DMS 273 treated with DMSO at 0.1 percent for 48 hours (cell line): ENCODE measurements around the gene HTRA3.
"Not testable (repeated sequence)": the region's sequence is repeated elsewhere in the genome, so short reads cannot be mapped to it uniquely, and the experiment has no call there.

Source experiments
- DNase-seq: peaks from one replicate; lab custom pipeline; 2025; lab: John Stamatoyannopoulos, UW

HTRA3 gene

DNA sequence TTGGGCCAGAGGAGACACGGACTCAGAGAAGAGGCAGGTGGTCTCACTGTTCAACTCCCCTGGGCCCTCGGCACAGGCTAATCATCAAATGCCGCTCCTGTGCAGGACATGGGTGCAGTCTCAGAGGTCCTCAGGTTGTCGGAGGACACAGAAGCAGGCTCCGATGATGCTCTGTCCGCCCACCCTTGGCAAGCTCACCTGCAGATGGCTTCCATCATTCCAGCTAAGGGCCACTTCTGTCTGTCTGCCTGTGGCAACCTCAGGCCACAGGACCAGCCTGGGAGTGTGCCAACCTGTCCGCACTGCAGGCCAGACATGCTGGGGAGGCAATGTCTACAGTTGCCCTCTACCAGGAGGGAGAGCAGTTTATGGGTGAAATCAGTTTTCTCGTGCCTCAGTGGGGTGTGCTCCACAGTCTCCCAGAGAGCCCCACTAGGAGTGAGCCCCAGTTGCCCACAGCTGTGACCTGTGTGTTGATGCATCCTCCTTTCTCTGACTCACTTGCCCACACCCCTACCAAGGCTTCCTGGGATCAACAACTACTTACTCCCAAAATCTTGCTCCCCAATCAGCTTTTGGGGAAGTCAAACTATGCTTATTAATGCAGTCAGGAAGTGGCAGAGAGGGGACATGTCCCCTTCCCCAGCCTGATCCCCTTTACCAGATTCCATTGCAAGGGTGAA lies 55.9 kb downstream of the HTRA3 start:
- DNase-seq, result no peak

- no peak for DNase-seq
These were observed 56.7 kb downstream of the HTRA3 start for GRCh38 chr4:8326206-8326605.

GRCh38 chr4:8328456-8328855 lies 58.9 kb downstream of the HTRA3 start:
- DNase-seq, result no peak

DNA sequence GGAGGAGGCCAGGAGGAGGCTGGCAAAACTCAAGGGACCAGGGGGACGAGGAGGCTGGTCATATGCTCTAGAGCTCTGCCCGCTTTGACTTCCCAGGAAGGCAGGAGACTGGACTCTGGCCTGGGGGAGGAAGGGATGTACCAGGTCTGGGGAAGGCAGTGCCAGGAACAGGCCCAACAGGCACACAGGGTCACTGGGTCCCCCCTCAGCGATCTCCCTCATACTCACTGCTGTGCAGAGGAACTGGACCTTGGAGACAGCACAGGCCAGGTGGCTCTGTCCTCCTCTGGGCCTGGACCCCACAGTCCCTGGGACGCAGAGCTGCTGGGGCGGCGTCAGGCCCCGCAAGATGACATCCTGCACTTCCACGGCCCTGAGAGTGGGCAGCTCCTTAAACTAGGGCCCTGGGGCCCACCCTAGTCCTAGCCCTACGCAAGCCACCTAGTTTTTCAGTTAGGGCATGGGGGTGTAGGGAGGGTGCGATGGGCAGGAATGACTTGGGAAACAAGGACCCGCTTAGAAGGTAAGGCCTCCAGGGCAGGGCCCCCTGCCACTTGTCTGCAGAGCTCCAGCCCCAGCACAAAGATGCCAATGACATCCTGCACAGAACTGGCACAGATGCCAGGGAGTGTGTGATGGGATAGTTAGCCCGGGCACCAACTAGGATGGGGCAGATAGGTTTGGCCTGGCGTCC lies 59.5 kb downstream of the HTRA3 start:
- no peak for DNase-seq

- no peak for DNase-seq
These were observed 60.0 kb downstream of the HTRA3 start for GRCh38 chr4:8329560-8329858.

GRCh38 chr4:8329859-8330761 lies 60.6 kb downstream of the HTRA3 start:
- no peak for DNase-seq

DNA sequence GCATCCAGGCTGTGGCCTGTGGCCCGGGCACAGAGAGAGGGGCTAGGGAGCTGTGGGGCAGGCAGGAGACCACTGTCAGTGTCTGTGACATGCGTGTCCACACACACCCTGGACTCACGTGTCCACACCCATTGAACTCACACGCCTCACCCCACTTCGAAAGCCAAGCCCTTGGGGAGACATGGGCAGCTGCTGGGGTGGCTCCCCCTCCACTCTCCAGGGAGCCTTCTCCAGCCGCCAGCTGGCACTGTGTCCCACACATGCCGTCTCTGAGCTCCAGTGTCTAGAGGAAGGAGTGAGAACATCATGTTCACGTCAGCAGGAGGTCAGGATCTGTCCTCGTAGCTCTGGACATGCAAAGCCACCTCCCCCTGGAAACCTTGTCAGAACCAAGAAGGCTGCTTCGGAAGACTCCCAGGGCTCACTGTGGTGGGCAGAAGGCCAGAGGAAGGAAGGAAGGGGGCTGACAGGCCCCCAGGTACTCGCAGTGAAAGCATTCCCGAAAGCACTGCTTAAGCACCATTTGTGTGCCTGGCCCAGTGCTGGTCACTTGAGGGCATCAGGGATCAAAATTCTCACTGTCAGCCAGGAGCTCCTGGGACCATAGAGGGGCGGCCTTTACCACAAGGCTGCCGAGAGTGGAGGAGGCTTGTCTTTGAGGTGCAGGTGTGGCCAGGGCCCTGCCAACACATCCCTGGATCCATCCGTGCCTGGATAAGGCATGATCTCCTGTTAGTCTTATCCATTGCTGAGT lies 61.4 kb downstream of the HTRA3 start:
- DNase-seq, result no peak

DNA sequence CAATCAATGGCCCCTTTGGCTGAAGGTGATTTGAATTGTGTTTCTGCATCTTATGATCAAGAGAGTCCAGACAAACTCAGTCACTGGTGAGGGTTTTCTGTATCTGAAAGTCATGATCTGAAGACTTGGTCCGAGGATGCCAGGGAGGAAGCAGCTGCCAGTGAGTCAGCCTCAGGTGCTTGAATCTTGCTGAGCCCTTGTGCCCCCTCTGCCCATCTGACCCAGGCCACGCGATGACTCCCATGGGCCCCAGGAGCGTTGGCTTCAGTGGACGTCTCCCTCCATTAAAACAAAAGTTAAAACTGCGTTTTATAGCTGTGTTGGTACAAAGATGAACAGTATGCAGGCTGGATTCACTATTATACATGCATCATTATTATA lies 62.0 kb downstream of the HTRA3 start:
- no peak for DNase-seq

GRCh38 chr4:8332038-8332857 lies 62.7 kb downstream of the HTRA3 start:
- DNase-seq, result no peak

DNA sequence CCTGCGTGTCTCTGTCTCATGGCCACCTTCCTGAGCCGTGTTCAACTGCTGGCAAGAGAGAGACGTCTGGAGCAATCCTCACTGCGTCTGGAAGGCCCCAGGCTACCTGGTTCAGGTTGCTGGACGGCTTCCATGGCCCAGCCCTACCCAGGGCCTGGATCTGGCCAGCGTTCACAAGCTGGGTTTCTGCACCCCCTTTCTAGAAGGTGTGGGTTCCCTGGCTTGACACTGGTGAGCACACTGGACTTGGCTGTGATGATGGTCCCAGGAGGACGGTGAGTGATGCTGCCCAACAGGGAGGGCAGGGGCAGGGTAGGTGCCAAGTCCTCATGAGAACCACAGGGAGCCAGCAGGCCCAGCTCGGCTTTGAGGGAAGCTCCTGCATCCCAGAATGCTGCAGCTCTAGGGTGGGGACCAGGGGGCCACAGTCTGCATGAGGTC lies 63.4 kb downstream of the HTRA3 start:
- DNase-seq, result no peak

GRCh38 chr4:8333726-8334460 lies 64.3 kb downstream of the HTRA3 start:
- no peak for DNase-seq

DNA sequence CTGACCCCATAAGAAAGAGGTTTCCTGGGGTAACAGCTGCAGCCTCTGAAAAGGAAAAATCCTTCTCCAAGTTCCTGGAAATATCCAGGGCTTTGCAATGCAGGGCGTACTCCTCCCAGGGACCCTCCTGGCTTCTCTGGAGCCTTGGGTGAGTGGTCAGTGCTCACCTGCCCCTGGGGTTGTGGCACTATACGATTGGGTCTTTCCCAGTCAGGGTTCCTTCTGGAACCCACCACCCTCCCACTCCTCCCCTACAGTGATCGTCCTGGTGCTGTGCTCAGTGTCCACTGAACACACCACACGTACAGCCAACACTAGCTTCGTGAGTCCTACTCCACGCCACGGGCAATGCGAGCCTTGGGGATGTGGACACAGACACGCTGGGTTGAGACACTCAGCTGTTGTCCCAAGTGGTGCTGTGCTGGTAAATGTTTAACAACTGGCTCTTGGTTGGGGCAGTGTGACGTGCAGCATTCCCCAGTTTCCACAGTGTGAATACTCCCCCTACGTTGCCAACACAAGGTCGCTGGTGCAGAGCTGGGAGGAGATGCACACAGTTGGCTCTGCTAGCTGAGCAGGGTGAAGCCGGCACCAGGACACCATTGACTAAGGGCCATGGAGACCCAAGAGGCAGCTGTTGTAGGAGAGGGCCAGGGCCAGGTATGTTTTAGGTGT lies 65.4 kb downstream of the HTRA3 start:
- DNase-seq, result no peak

GRCh38 chr4:8335848-8336247 lies 66.3 kb downstream of the HTRA3 start:
- DNase-seq, result no peak

- DNase-seq, result no peak
These were observed 67.0 kb downstream of the HTRA3 start for GRCh38 chr4:8336412-8337075.

DNA sequence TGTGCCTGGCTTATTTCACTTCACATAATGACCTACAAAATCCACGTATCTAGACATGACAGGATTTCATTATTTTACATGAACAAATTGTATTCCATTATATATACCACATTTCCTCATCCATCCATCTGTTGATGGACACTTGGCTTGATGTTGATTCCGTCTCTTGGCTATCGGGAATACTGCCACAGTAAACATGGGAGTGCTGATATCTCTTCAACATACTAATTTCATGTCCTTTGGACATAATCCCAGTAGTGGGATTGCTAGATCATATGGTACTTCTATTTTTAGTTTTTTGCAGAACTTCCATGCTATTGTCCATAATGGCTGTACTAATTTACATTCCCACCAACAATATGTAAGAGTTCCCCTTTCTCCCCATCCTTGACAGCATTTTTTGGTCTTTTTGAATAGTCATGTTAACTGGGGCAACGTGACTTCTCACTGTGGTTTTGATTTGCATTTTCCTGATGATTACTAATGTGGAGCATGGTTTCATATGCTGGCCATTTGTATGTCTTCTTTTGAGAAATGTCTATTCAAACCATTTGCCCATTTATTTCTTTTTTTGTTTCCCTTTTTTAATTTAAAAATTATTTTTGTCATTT lies 68.9 kb downstream of the HTRA3 start:
- no peak for DNase-seq

GRCh38 chr4:8340781-8341241 lies 71.3 kb downstream of the HTRA3 start:
- DNase-seq, result no peak

GRCh38 chr4:8341281-8341680 lies 71.7 kb downstream of the HTRA3 start:
- DNase-seq, result not testable (repeated sequence)

DNA sequence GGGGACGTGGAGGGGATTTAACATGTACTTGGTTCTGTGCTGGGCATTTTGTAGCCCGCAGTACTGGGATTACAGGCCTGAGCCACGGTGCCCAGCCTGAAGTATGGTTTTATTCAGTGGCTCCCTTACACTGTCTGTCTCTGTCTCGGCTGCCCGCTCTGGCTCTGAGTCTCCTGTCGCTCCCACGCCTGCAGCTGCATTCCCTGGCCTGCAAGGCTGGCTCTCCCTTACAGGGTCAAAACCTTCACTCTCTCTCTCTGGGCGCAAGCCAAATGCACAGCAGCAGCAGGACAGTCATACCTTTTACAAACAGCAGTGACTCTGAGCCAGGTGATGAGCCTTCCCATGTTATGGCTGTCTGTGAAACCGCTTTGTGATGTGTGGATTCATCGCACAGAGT lies 72.1 kb downstream of the HTRA3 start:
- DNase-seq, result no peak

DNA sequence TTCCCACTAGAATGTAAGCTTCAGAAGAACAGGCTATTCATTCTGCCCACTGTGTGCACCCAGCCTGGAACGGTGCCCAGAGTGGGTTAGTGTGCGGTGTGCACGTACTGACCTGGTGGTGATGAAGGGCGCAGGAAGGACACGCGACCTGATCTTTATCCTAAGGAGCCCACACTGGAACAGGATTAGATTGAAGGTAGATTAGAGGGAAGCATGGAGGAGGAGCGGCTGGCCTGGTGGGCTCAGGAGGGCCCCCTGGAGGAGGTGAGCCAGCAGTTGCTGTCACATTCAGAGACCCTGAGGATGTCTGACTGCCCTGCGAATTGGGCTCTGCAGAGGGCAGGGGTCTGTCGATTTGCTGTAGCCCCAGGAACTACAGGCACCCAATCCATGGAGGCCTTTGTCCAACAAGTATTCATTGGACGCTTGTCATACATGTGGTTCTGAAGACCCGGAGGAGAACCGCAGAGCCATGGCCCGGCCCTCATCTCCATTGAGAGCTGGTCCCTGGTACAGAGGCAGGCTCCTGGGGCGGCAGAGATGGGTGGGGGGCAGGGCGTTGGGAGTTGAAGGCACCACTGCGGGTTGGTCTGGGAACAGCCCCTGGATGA lies 73.2 kb downstream of the HTRA3 start:
- DNase-seq, result no peak
